Measurements from ENCODE around the gene RS1. TPM values are rescaled to one million over a fixed set of nuclear protein-coding genes. Genes with fewer than 3 reads are reported as not detected.

RS1 gene
- total and polyA plus RNA-seq, 2 of the 13 experiments (the other 11 are each of a cell fraction or from before 2014, with no cell fraction given), result not detected

DNA sequence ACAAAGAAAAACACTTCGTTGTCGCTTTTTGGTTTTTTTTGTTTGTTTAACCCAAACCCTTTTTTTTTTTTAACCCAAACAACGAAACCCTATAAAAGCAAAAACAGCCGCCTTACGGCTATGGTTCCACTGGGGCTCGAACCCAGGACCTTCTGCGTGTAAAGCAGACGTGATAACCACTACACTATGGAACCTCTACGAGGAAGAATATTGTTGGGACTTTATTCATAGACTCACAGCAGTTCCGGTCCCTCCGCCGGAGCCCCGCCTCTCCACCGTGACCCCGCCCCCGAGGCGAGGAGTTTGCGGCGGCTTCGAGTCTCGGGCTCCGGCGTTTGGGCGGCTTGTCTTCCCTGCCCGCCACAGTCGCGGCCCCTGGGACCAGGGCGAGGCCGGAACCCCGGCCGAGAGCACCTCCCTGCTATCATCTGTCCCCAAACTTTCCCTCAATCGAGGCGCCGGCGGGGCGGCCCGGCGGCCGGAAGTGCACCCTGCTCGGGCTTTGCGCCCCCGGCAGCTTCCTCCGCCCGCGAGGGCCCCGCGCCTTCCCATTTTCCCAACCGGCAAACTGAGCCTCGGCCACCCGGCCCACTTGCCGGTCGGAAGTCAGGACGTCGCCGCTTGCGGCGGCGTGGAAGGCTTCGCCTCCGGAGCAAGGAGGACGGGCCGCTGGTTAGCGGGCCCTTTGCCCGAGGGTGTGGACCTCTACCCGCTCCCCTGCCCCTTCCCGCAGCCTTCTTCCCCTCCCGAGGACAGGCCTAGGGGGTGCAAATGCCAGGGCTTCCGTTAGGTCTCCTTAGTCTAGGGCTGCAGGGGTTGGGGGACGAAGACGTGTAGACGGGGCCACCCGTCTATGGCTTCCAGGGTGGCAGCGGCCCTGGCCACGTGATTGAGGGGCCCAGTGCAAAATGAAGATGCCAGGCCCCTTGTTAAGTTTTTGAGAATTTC, 3.2 kb upstream of the RS1 start (continued):
- no peak for TF ChIP-seq ZNF704 (CRISPR knock-in tag; IDR thresholded peaks at IDR 0.05; ENCODE audit: borderline replicate concordance)
- TF ChIP-seq, protein P1, sequence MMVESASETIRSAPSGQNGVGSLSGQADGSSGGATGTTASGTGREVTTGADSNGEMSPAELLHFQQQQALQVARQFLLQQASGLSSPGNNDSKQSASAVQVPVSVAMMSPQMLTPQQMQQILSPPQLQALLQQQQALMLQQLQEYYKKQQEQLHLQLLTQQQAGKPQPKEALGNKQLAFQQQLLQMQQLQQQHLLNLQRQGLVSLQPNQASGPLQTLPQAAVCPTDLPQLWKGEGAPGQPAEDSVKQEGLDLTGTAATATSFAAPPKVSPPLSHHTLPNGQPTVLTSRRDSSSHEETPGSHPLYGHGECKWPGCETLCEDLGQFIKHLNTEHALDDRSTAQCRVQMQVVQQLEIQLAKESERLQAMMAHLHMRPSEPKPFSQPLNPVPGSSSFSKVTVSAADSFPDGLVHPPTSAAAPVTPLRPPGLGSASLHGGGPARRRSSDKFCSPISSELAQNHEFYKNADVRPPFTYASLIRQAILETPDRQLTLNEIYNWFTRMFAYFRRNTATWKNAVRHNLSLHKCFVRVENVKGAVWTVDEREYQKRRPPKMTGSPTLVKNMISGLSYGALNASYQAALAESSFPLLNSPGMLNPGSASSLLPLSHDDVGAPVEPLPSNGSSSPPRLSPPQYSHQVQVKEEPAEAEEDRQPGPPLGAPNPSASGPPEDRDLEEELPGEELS (CRISPR knock-in tag; IDR thresholded peaks at IDR 0.05), result no peak
- TF ChIP-seq PLRG1 (conservative IDR thresholded peaks at IDR 0.05), result no peak
- no peak for TF ChIP-seq PHF5A (CRISPR knock-in tag; IDR thresholded peaks at IDR 0.05; ENCODE audit: low read depth, unreplicated experiment)
- no peak for TF ChIP-seq TEF (CRISPR knock-in tag; IDR thresholded peaks at IDR 0.05)
- TF ChIP-seq ZFYVE20 (CRISPR knock-in tag; IDR thresholded peaks at IDR 0.05; ENCODE audit: borderline replicate concordance, low read depth), result no peak
- no peak for TF ChIP-seq HOXA3 (CRISPR knock-in tag; IDR thresholded peaks at IDR 0.05)
- no peak for TF ChIP-seq TSC22D2 (CRISPR knock-in tag; IDR thresholded peaks at IDR 0.05; ENCODE audit: borderline replicate concordance)
- TF ChIP-seq, protein P2, sequence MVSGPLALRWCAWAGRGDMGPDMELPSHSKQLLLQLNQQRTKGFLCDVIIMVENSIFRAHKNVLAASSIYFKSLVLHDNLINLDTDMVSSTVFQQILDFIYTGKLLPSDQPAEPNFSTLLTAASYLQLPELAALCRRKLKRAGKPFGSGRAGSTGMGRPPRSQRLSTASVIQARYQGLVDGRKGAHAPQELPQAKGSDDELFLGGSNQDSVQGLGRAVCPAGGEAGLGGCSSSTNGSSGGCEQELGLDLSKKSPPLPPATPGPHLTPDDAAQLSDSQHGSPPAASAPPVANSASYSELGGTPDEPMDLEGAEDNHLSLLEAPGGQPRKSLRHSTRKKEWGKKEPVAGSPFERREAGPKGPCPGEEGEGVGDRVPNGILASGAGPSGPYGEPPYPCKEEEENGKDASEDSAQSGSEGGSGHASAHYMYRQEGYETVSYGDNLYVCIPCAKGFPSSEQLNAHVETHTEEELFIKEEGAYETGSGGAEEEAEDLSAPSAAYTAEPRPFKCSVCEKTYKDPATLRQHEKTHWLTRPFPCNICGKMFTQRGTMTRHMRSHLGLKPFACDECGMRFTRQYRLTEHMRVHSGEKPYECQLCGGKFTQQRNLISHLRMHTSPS (CRISPR knock-in tag; IDR thresholded peaks at IDR 0.05; ENCODE audit: low read depth), result no peak
- TF ChIP-seq, protein P3, sequence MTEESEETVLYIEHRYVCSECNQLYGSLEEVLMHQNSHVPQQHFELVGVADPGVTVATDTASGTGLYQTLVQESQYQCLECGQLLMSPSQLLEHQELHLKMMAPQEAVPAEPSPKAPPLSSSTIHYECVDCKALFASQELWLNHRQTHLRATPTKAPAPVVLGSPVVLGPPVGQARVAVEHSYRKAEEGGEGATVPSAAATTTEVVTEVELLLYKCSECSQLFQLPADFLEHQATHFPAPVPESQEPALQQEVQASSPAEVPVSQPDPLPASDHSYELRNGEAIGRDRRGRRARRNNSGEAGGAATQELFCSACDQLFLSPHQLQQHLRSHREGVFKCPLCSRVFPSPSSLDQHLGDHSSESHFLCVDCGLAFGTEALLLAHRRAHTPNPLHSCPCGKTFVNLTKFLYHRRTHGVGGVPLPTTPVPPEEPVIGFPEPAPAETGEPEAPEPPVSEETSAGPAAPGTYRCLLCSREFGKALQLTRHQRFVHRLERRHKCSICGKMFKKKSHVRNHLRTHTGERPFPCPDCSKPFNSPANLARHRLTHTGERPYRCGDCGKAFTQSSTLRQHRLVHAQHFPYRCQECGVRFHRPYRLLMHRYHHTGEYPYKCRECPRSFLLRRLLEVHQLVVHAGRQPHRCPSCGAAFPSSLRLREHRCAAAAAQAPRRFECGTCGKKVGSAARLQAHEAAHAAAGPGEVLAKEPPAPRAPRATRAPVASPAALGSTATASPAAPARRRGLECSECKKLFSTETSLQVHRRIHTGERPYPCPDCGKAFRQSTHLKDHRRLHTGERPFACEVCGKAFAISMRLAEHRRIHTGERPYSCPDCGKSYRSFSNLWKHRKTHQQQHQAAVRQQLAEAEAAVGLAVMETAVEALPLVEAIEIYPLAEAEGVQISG (CRISPR knock-in tag; IDR thresholded peaks at IDR 0.05), result no peak
- TF ChIP-seq NR2F6 (IDR thresholded peaks at IDR 0.05), result no peak
- no peak for TF ChIP-seq NR2F6 (CRISPR knock-in tag; IDR thresholded peaks at IDR 0.05)
- no peak for TF ChIP-seq ZSCAN20 (CRISPR knock-in tag; IDR thresholded peaks at IDR 0.05; ENCODE audit: borderline replicate concordance)
- TF ChIP-seq FOXA1 (IDR thresholded peaks at IDR 0.05), result no peak
- TF ChIP-seq FOXA1 (CRISPR knock-in tag; IDR thresholded peaks at IDR 0.05), result no peak
- TF ChIP-seq ZSCAN25 (CRISPR knock-in tag; IDR thresholded peaks at IDR 0.05), result no peak
- TF ChIP-seq, protein P4, sequence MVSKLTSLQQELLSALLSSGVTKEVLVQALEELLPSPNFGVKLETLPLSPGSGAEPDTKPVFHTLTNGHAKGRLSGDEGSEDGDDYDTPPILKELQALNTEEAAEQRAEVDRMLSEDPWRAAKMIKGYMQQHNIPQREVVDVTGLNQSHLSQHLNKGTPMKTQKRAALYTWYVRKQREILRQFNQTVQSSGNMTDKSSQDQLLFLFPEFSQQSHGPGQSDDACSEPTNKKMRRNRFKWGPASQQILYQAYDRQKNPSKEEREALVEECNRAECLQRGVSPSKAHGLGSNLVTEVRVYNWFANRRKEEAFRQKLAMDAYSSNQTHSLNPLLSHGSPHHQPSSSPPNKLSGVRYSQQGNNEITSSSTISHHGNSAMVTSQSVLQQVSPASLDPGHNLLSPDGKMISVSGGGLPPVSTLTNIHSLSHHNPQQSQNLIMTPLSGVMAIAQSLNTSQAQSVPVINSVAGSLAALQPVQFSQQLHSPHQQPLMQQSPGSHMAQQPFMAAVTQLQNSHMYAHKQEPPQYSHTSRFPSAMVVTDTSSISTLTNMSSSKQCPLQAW (CRISPR knock-in tag; IDR thresholded peaks at IDR 0.05), result no peak
- no peak for TF ChIP-seq RFX3 (CRISPR knock-in tag; IDR thresholded peaks at IDR 0.05)
- no peak for TF ChIP-seq HDAC6 (IDR thresholded peaks at IDR 0.05; ENCODE audit: low read depth, low read length)
